Measurements from ENCODE around the gene TSFM. TPM values are rescaled to one million over a fixed set of nuclear protein-coding genes. Genes with fewer than 3 reads are reported as not detected.

TSFM gene
- total RNA-seq, 1 experiment from 2014 or later, result 48.7 TPM

- TF ChIP-seq AFF4 (CRISPR knock-in tag; IDR thresholded peaks at IDR 0.05; ENCODE audit: borderline replicate concordance) (no peak), JAZF1 (CRISPR knock-in tag; IDR thresholded peaks at IDR 0.05) (no peak), TEAD4 (CRISPR knock-in tag; IDR thresholded peaks at IDR 0.05) (no peak), GTF2I (CRISPR knock-in tag; conservative IDR thresholded peaks at IDR 0.05) (no peak)
These were observed 33.6 kb downstream of the TSFM start (continued) for GRCh38 chr12:57816001-57816854.

- DNase-seq (ENCODE audit: low spot score), result no peak
- no peak for ATAC-seq
- no peaks in the 10 kb centered on the region for H3K9me3 Mint-ChIP-seq
- ChIA-PET POLR2A (no interaction called here), CTCF (interaction anchor here (4.7 kb wide), 1 partner anchor 15 kb away, joined by 60 read pairs; no protein-coding TSS in a partner anchor)
- H3K27ac Mint-ChIP-seq, result no peak overlapping the region
- peaks cover 3% of the 10 kb centered on the region; the same call in 1 of the 2 replicates for H3K36me3 Mint-ChIP-seq
- peaks cover 8% of the 10 kb centered on the region; the same call in 1 of the 2 replicates for H3K4me1 Mint-ChIP-seq
- no peaks in the 10 kb centered on the region; the same call in 1 of the 2 replicates for H3K27me3 Mint-ChIP-seq (ENCODE audit: low read depth)
- H3K4me3 Mint-ChIP-seq, result no peak overlapping the region
- TF ChIP-seq ZNF281 (CRISPR knock-in tag; IDR thresholded peaks at IDR 0.05), result no peak
- TF ChIP-seq GABPB1 (CRISPR knock-in tag; IDR thresholded peaks at IDR 0.05), result no peak
- TF ChIP-seq E2F5 (CRISPR knock-in tag; IDR thresholded peaks at IDR 0.05), result no peak
- no peak for TF ChIP-seq RELA (CRISPR knock-in tag; IDR thresholded peaks at IDR 0.05; ENCODE audit: borderline replicate concordance)
- no peak for TF ChIP-seq ZNF425 (CRISPR knock-in tag; conservative IDR thresholded peaks at IDR 0.05)
- no peak for TF ChIP-seq ZNF423 (CRISPR knock-in tag; IDR thresholded peaks at IDR 0.05)
- no peak for TF ChIP-seq ATF2 (CRISPR knock-in tag; IDR thresholded peaks at IDR 0.05; ENCODE audit: borderline replicate concordance, low read depth)
- TF ChIP-seq E2F4 (CRISPR knock-in tag; IDR thresholded peaks at IDR 0.05; ENCODE audit: borderline replicate concordance, low read depth), result no peak
- no peak for TF ChIP-seq ZNF416 (CRISPR knock-in tag; IDR thresholded peaks at IDR 0.05)
These were observed 34.2 kb downstream of the TSFM start for GRCh38 chr12:57816855-57817151.
